Gastrocnemius medialis (tissue), 4 donors: ENCODE results near the gene ARMC8. TPM values are rescaled to one million over a fixed set of nuclear protein-coding genes. Genes with fewer than 3 reads are reported as not detected.
A peak's percentile ranks its signal among the peaks of the same experiment; 100 is the strongest.

ENCODE experiments used
- ATAC-seq, 2 donors: fragments of 150-250 bp; one replicate each; pipeline ENCODE4 v1.9.1; 2016
- DNase-seq, 2 donors: peaks; one replicate each; pipeline ENCODE4 v3.0.0-alpha.2; 2019
- H3K27ac ChIP-seq, 4 donors: fragments of 200-600 bp; sonication (generic); 1 replicate in 1 of 4; 2 replicates in 3 of 4; pipeline ENCODE4 v1.5.1; 2016 to 2018; ENCODE audit warnings: mild to moderate bottlenecking in 2 of 4, moderate library complexity in 1 of 4
- H3K27me3 ChIP-seq, 3 donors: fragments of 200-600 bp; sonication (generic) in 2 of 3; 1 replicate in 1 of 3; 2 replicates in 2 of 3; pipeline versions ENCODE4 v1.5.1 to v1.6.0; 2016 to 2019; ENCODE audit warnings: mild to moderate bottlenecking in 1 of 3, moderate library complexity in 1 of 3
- H3K36me3 ChIP-seq, 2 donors: fragments of 200-600 bp; sonication (generic) in 1 of 2; one replicate each; pipeline ENCODE4 v1.5.1; 2017 to 2018
- H3K4me1 ChIP-seq, 2 donors: fragments of 200-600 bp; sonication (generic) in 1 of 2; one replicate each; pipeline ENCODE4 v1.5.1; 2016 to 2017; ENCODE audit warnings: mild to moderate bottlenecking in 2 of 2
- H3K4me3 ChIP-seq, 4 donors: fragments of 200-600 bp; sonication (generic) in 3 of 4; 1 replicate in 1 of 4; 2 replicates in 3 of 4; pipeline ENCODE4 v1.5.1; 2016 to 2019; ENCODE audit warnings: mild to moderate bottlenecking in 2 of 4
- H3K9me3 ChIP-seq, 3 donors: fragments of 200-600 bp; sonication (generic) in 2 of 3; 1 replicate in 1 of 3; 2 replicates in 2 of 3; pipeline ENCODE4 v1.5.1; 2016 to 2019
- POLR2A ChIP-seq, 2 donors: fragments of 450-650 bp; IDR thresholded peaks; one replicate each; pipeline ENCODE4 v1.6.1; 2017; ENCODE audit warnings: antibody characterized with exemption in 2 of 2, mild to moderate bottlenecking in 2 of 2, moderate library complexity in 2 of 2
- in situ Hi-C, 4 donors: fragments of 200-750 bp; cut with MboI; loops; one replicate each; pipeline versions ENCODE4 v1.15.0 to v1.8.0; 2017; ENCODE audit warnings: low sequenced_read_pairs in 4 of 4
- intact Hi-C: fragments of 100-400 bp; cut with DNase I; formaldehyde crosslinking; loops from one replicate; pipeline ENCODE4 v1.15.1; 2023; ENCODE audit warnings: low total_unique reads
- total RNA-seq, 4 donors: library from RNA; depleted of rRNA; stranded (reverse); fragments of >200 nt; gene quantifications; one replicate each; pipeline versions ENCODE4 v1.1.0 to v1.2.3, GENCODE V29; 2016
- TF ChIP-seq, protein P1 (sequence below), 5 experiments: fragments of 450-650 bp in 3 of 5; fragments of 200-600 bp in 2 of 5; sonication (generic) in 2 of 5; IDR thresholded peaks in 4 of 5; conservative IDR thresholded peaks in 1 of 5; 1 replicate in 4 of 5; 2 replicates in 1 of 5; pipeline ENCODE4 v1.5.1; 2016 to 2019; ENCODE audit warnings: antibody characterized with exemption in 5 of 5, mild to moderate bottlenecking in 3 of 5, moderate library complexity in 3 of 5

Gene ARMC8
- total RNA-seq, 4 donors from 2014 or later: 53.1 to 83.1 (median 65.8) TPM

DNA sequence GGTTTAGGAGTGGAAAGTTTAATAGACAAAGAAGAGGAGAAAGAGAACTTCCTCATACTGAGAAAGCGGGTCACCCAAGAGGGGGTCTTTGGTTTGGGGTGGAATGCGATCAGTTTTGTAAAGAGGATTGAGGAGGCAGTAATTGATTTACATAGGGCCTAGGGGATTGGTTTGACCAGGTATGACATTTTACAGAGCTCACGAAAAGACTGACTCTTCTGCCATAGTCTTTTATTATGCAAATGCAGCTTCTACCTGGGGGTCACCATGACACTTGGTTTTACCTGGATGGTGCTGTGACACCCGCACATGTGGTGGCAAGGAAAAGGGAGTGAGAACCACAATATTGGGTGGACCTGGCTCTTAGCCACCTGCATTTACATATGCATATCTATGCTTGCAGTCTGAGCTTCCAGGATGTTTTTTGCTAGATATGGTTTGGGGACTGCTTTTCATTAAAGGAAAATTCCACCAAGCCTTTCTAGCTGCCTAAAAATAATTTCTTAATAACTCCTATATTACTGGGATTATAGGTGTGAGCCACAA lies 149.4 kb downstream of the ARMC8 start:
- no peaks in the 10 kb centered on the region for H3K9me3 ChIP-seq
- no peaks in the 10 kb centered on the region for H3K36me3 ChIP-seq
- H3K27ac ChIP-seq: no peak overlapping the region
- H3K4me3 ChIP-seq: no peak overlapping the region
- in situ Hi-C loops (loop anchor here in 2 of 4 donors (10.0 to 25.0 kb wide), 3 partner anchors 58 to 576 kb away; partner anchors contain the start of gene ARMC8 (in 1 of the 2)), intact Hi-C loops (no loop called here)
- H3K4me1 ChIP-seq: peaks cover 15 to 31% of the 10 kb centered on the region in 2 donors
- TF ChIP-seq POLR2A (IDR thresholded peaks at IDR 0.05): no peak
- TF ChIP-seq, protein P1, sequence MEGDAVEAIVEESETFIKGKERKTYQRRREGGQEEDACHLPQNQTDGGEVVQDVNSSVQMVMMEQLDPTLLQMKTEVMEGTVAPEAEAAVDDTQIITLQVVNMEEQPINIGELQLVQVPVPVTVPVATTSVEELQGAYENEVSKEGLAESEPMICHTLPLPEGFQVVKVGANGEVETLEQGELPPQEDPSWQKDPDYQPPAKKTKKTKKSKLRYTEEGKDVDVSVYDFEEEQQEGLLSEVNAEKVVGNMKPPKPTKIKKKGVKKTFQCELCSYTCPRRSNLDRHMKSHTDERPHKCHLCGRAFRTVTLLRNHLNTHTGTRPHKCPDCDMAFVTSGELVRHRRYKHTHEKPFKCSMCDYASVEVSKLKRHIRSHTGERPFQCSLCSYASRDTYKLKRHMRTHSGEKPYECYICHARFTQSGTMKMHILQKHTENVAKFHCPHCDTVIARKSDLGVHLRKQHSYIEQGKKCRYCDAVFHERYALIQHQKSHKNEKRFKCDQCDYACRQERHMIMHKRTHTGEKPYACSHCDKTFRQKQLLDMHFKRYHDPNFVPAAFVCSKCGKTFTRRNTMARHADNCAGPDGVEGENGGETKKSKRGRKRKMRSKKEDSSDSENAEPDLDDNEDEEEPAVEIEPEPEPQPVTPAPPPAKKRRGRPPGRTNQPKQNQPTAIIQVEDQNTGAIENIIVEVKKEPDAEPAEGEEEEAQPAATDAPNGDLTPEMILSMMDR (IDR thresholded peaks at IDR 0.05 in 4 of 5, conservative IDR thresholded peaks at IDR 0.05 in 1 of 5): no peak
- DNase-seq (no peak), ATAC-seq (no peak)
- no peaks in the 10 kb centered on the region for H3K27me3 ChIP-seq

DNA sequence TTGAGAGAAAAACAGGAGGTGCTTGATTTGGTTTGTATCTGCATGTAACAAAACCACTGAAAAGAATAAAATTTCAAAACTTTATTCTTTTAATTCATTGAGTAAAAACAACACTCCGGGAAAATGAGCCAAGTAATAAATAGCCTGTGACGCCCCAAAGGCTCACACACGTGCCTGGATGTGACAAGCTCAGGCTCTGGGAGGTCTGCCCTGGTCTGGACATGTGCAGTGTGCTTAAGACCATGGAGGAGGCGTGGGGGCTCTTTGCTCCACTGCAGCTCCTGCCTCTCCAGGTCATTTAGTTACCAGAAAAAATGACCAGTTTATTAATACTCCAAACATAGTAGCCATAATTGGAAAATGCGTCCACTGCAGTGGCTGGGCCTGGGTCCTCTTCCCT lies 151.1 kb downstream of the ARMC8 start:
- ATAC-seq: peak; percentile 60 to 73
- in situ Hi-C loops: loop anchor here in 2 of 4 donors (10.0 to 25.0 kb wide), 3 partner anchors 57 to 574 kb away; partner anchors contain the start of gene ARMC8 (in 1 of the 2)

DNA sequence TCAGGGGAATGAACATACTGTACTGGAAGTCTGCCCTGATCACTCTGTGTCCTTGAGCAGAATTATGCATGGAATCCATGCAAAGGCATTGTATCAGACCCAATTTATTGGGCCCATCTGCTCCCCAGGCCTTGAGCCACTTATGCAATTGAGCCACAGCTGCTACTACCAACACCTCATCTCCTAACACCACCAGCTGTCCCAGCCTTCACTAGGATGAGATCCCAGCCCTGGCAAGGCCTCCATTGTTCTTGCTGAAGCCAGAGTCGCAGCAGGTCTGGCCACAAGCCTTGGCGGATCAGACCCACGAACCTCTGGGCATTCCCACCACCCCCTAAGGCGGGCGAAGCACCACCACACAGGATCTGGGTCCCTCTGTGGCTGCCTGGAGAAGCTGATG lies 151.7 kb downstream of the ARMC8 start:
- Histone ChIP-seq H3K27ac (peak overlapping the region; percentile 38 to 82 (median 66)), H3K27me3 (no peaks in the 10 kb centered on the region), H3K36me3 (no peaks in the 10 kb centered on the region), H3K4me1 (peaks cover 14 to 22% of the 10 kb centered on the region in 2 donors), H3K4me3 (no peak overlapping the region), H3K9me3 (no peaks in the 10 kb centered on the region)
- in situ Hi-C loops (loop anchor here in 2 of 4 donors (10.0 to 25.0 kb wide), 3 partner anchors 56 to 573 kb away; partner anchors contain the start of gene ARMC8 (in 1 of the 2)), intact Hi-C loops (no loop called here)
- no peak for TF ChIP-seq POLR2A (IDR thresholded peaks at IDR 0.05)
- TF ChIP-seq, protein P1 (IDR thresholded peaks at IDR 0.05 in 4 of 5, conservative IDR thresholded peaks at IDR 0.05 in 1 of 5): no peak
- DNase-seq: peak; percentile 67 to 71
- ATAC-seq: peak; percentile 85 to 88

More for the DNA sequence above, 151.1 kb downstream of the ARMC8 start:
- Histone ChIP-seq H3K9me3 (no peaks in the 10 kb centered on the region), H3K27me3 (no peaks in the 10 kb centered on the region), H3K4me3 (no peak overlapping the region), H3K36me3 (no peaks in the 10 kb centered on the region), H3K4me1 (peaks cover 14 to 22% of the 10 kb centered on the region in 2 donors), H3K27ac (peak overlapping the region; percentile 38 to 82 (median 66))
- TF ChIP-seq, protein P1 (IDR thresholded peaks at IDR 0.05 in 4 of 5, conservative IDR thresholded peaks at IDR 0.05 in 1 of 5): no peak
- TF ChIP-seq POLR2A (IDR thresholded peaks at IDR 0.05): peak in 1 of 2 donors; percentile 13
- intact Hi-C loops: no loop called here
- DNase-seq: no peak

DNA sequence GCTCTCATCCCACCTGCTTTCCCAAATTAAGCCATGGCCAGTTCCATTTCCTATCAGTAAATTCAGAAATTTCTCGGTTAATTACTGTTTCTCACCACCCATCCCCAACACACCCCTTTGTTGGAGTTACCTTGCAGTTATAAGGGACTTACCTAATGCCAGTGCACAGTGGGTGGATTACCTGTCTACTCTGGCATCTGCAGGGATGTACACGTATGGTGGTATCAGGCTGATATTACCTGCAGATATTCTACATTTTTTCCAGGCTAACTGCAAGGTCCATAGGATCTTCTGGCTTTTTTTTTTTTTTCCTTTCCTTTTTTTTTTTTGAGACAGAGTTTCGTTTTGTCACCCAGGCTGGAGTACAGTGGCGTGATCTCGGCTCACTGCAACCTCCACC lies 153.4 kb downstream of the ARMC8 start:
- Histone ChIP-seq H3K36me3 (no peaks in the 10 kb centered on the region), H3K4me3 (no peak overlapping the region), H3K4me1 (peaks cover 14 to 22% of the 10 kb centered on the region in 2 donors), H3K27ac (no peak overlapping the region), H3K9me3 (no peaks in the 10 kb centered on the region), H3K27me3 (no peaks in the 10 kb centered on the region)
- ATAC-seq (no peak), DNase-seq (no peak)
- intact Hi-C loops: no loop called here
- in situ Hi-C loops: loop anchor here in 1 of 4 donors (25.0 kb wide), 2 partner anchors 153 to 572 kb away; partner anchors contain the start of gene ARMC8
- no peak for TF ChIP-seq POLR2A (IDR thresholded peaks at IDR 0.05)
- TF ChIP-seq, protein P1 (IDR thresholded peaks at IDR 0.05 in 4 of 5, conservative IDR thresholded peaks at IDR 0.05 in 1 of 5): no peak
